ENCODE measurements around the gene GRM8. TPM values are rescaled to one million over a fixed set of nuclear protein-coding genes. Genes with fewer than 3 reads are reported as not detected.

The GRM8 gene
- total and polyA plus RNA-seq, 10 of the 15 experiments (the other 5 are each of a cell fraction or from before 2014, with no cell fraction given): 0.33 to 7.1 (median 0.45) TPM; not detected in 2

- H3K9ac ChIP-seq (ENCODE audit: control insufficient read depth, insufficient read depth, low read length): no peak overlapping the region
- H3K27me3 ChIP-seq (replicated peaks in 1 of 2; ENCODE audit: control insufficient read depth in 2 of 2, insufficient read depth in 2 of 2, low read length in 1 of 2): no peaks in the 10 kb centered on the region
- no peaks in the 10 kb centered on the region for H3K36me3 ChIP-seq (ENCODE audit: control insufficient read depth in 2 of 2, insufficient read depth in 2 of 2, low read length in 1 of 2)
- FAIRE-seq (no peak), ATAC-seq (no peak), DNase-seq (ENCODE audit: low read depth, low spot score) (no peak)
- intact Hi-C loops (cut with micrococcal nuclease; ENCODE audit: unreplicated experiment): no loop called here
- H3K9me3 ChIP-seq (replicated peaks; ENCODE audit: control insufficient read depth, insufficient read depth, low read length): peaks cover 12% of the 10 kb centered on the region
- H3K4me3 ChIP-seq: no peak overlapping the region
- H3K4me1 ChIP-seq (ENCODE audit: control insufficient read depth, insufficient read depth, low read length): peaks cover 28% of the 10 kb centered on the region
- no peak overlapping the region for H3K27ac ChIP-seq (ENCODE audit: control insufficient read depth, insufficient read depth)
- H2AFZ ChIP-seq (ENCODE audit: control insufficient read depth, low read depth, low read length): no peak overlapping the region
- POLR2A ChIA-PET: interaction anchor here (1.5 to 2.6 kb wide), 2 partner anchors 8 to 253 kb away, joined by 3 to 10 read pairs; no protein-coding TSS in a partner anchor
- H3K4me2 ChIP-seq (ENCODE audit: control insufficient read depth, insufficient read depth): no peak overlapping the region
- WGBS (ENCODE audit: insufficient coverage, insufficient replicate concordance, low lambda C conversion rate, missing lambda C conversion rate): 96% methylated on average over 2 of the region's 2 CpGs
- CTCF ChIA-PET: interaction anchor here (0.7 to 1.0 kb wide), 4 partner anchors 13 to 253 kb away, joined by 3 to 4 read pairs (median 3); no protein-coding TSS in a partner anchor
- in situ Hi-C loops (cut with MboI): no loop called here
- RAD21 ChIA-PET (ENCODE audit: unreplicated experiment): interaction anchor here (0.7 to 4.0 kb wide), 5 partner anchors 36 to 271 kb away, joined by 3 to 35 read pairs (median 4); no protein-coding TSS in a partner anchor
- no peaks in the 10 kb centered on the region for H3K79me2 ChIP-seq (ENCODE audit: control insufficient read depth, insufficient read depth, low read length)
- SMC1A ChIA-PET (ENCODE audit: uncharacterized antibody, unreplicated experiment): interaction anchor here (1.0 to 6.2 kb wide), 8 partner anchors 9 to 271 kb away, joined by 3 to 34 read pairs (median 4); no protein-coding TSS in a partner anchor
- H4K20me1 ChIP-seq (ENCODE audit: control insufficient read depth, insufficient read depth): no peaks in the 10 kb centered on the region
- BruUV-seq (replicated peaks): no TSS peak
- no peak for TF ChIP-seq PAX8 (IDR thresholded peaks at IDR 0.05)
- TF ChIP-seq SIN3A (IDR thresholded peaks at IDR 0.05; ENCODE audit: low read depth, low read length): no peak
- TF ChIP-seq EGR1 (IDR thresholded peaks at IDR 0.05; ENCODE audit: borderline replicate concordance in 1 of 2, low read depth in 2 of 2, low read length in 2 of 2): no peak
- no peak for TF ChIP-seq BCL11A (IDR thresholded peaks at IDR 0.05; ENCODE audit: low read depth, low read length)
- no peak for TF ChIP-seq CBX3 (IDR thresholded peaks at IDR 0.05; ENCODE audit: borderline replicate concordance, low read depth)
- no peak for TF ChIP-seq NR2F1 (conservative IDR thresholded peaks at IDR 0.05)
- no peak for TF ChIP-seq REST (IDR thresholded peaks at IDR 0.05; ENCODE audit: low read depth, low read length)
- no peak for TF ChIP-seq POLR2AphosphoS5 (IDR thresholded peaks at IDR 0.05; ENCODE audit: low read length)
- TF ChIP-seq ZNF687 (IDR thresholded peaks at IDR 0.05): no peak
- TF ChIP-seq EZH2 (IDR thresholded peaks at IDR 0.05; ENCODE audit: borderline replicate concordance, control insufficient read depth, low read depth, low read length): no peak
- TF ChIP-seq CBX5 (IDR thresholded peaks at IDR 0.05; ENCODE audit: low read depth): no peak
- no peak for TF ChIP-seq USF2 (IDR thresholded peaks at IDR 0.05; ENCODE audit: borderline replicate concordance, low read depth, low read length)
These were observed 804.8 kb downstream of the GRM8 start for GRCh38 chr7:126447984-126448383.

Data from GM12878 (cell line).